GM23248 (cell line): ENCODE data around the gene DOK5.

Experiments
- EZH2 ChIP-seq: fragments of 200-600 bp; sonication (generic); IDR thresholded peaks from 2 replicates; pipeline ENCODE4 v1.6.1; 2018; ENCODE audit warnings: antibody characterized with exemption, mild to moderate bottlenecking; ENCODE audit not compliant: insufficient read depth, poor library complexity, severe bottlenecking
- EZH2phosphoT487 ChIP-seq: fragments of 200-600 bp; sonication (generic); IDR thresholded peaks from 2 replicates; pipeline ENCODE4 v1.6.1; 2018; ENCODE audit warnings: antibody characterized with exemption, moderate library complexity, mild to moderate bottlenecking, low read depth; ENCODE audit not compliant: insufficient read depth

DNA sequence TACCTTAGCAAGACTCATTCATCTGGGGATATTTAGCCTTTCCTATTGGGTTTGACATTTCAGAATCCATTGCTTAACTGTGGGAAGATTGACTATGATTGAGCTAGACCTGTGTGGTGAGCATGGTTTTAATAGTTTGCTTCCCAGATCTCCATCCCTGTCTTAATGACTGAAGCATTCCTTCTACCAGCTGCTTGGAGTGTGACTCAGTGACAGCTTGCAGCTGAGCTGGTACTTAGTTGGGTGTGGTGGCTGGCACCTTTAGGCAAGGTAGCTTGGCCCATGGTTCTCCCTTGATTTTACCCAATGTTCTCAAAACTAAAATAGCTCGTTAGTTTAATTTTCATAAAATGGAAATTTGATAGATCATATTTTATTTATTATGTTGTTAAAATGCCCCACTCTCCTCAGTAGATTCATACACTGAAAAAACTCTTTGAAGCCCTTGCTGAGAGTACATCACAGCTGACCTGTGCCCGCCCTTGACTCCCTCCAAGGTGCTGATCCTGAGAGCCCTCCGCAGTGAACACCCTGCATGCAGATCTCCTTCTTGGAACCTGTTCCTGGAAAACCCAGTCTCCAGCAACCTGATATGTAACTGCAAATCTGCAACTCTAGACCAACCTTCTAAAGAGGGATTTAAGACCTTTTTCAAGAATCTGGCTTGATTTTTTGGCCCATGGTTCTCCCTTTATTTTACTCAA lies 19.1 kb downstream of the DOK5 start:
- TF ChIP-seq EZH2phosphoT487 (no peak), EZH2 (no peak)
